Spleen (tissue), 11 donors: Measurements from ENCODE around the gene RPTOR. TPM values are rescaled to one million over a fixed set of nuclear protein-coding genes. Genes with fewer than 3 reads are reported as not detected.
"Not testable (repeated sequence)": the region's sequence is repeated elsewhere in the genome, so short reads cannot be mapped to it uniquely, and the experiment has no call there.

ENCODE experiments used
- DNase-seq: peaks from one replicate; pipeline ENCODE4 v3.0.0-alpha.2; 2020
- H3K27ac ChIP-seq, 8 donors: fragments of 200-600 bp; sonication (generic) in 7 of 8; 1 replicate in 4 of 8; 2 replicates in 4 of 8; pipeline versions ENCODE4 v1.5.0 to v1.8.0; 2016 to 2021; ENCODE audit warnings: inconsistent platforms in 4 of 8, mild to moderate bottlenecking in 4 of 8, moderate library complexity in 1 of 8
- H3K27me3 ChIP-seq, 7 donors: fragments of 200-600 bp; sonication (generic) in 6 of 7; replicated peaks in 1 of 7; 1 replicate in 4 of 7; 2 replicates in 3 of 7; pipeline versions ENCODE4 v1.5.0 to v1.8.0; 2016 to 2021; ENCODE audit warnings: inconsistent platforms in 3 of 7, mild to moderate bottlenecking in 1 of 7
- H3K36me3 ChIP-seq, 6 donors: fragments of 200-600 bp; sonication (generic) in 5 of 6; 1 replicate in 4 of 6; 2 replicates in 2 of 6; pipeline versions ENCODE4 v1.5.0 to v1.8.0; 2016 to 2021; ENCODE audit warnings: inconsistent platforms in 2 of 6
- H3K4me1 ChIP-seq, 6 donors: fragments of 200-600 bp; sonication (generic) in 5 of 6; 1 replicate in 3 of 6; 2 replicates in 3 of 6; pipeline versions ENCODE4 v1.5.0 to v1.8.0; 2016 to 2021; ENCODE audit warnings: inconsistent platforms in 3 of 6
- H3K4me3 ChIP-seq, 8 donors: fragments of 200-600 bp; sonication (generic) in 7 of 8; 1 replicate in 4 of 8; 2 replicates in 4 of 8; pipeline versions ENCODE4 v1.5.0 to v1.8.0; 2016 to 2021; ENCODE audit warnings: inconsistent platforms in 4 of 8, mild to moderate bottlenecking in 4 of 8, moderate library complexity in 2 of 8
- H3K9me3 ChIP-seq, 8 donors: fragments of 200-600 bp; sonication (generic) in 7 of 8; 1 replicate in 4 of 8; 2 replicates in 4 of 8; pipeline versions ENCODE4 v1.5.0 to v1.8.0; 2016 to 2021; ENCODE audit warnings: inconsistent platforms in 4 of 8
- POLR2A ChIP-seq, 3 donors: fragments of 450-650 bp; IDR thresholded peaks; one replicate each; pipeline ENCODE4 v1.5.1; 2017; ENCODE audit warnings: antibody characterized with exemption in 3 of 3, mild to moderate bottlenecking in 1 of 3
- POLR2AphosphoS5 ChIP-seq, 3 donors: sonication (generic); formaldehyde crosslinking; IDR thresholded peaks; one replicate each; pipeline ENCODE4 v1.5.1; 2017; ENCODE audit warnings: antibody characterized with exemption in 3 of 3
- WGBS, 5 donors: extraction: QIAGEN DNeasy Blood & Tissue Kit in 3 of 5; methylation state at CpG; one replicate each; pipeline versions ENCODE4 v1.1.5 to v1.1.7; 2013 to 2018; 5-methylcytosine and 5-hydroxymethylcytosine counted together
- intact Hi-C: fragments of 100-400 bp; cut with DNase I; formaldehyde crosslinking; loops from one replicate; pipeline ENCODE4 v1.15.0; 2023; ENCODE audit warnings: low total_unique reads
- polyA plus RNA-seq, 3 donors: library from polyadenylated mRNA; stranded (reverse); fragments of 200-250 nt; gene quantifications; one replicate each; pipeline ENCODE4 v1.2.1, GENCODE V29; 2013
- total RNA-seq, 7 donors: library from RNA; depleted of rRNA in 3 of 7; stranded (reverse); fragments of >200 nt in 3 of 7; fragmentation: NEBNext Ultra II Directional in 4 of 7; extraction: Animal tissue kit (Norgen Biotek cat#: 25700) in 4 of 7; gene quantifications; one replicate each; pipeline versions ENCODE4 v1.1.0 to v1.2.1, GENCODE V29; 2016 to 2021
- TF ChIP-seq, protein P1 (sequence below), 11 experiments: fragments of 200-600 bp in 7 of 11; fragments of 450-650 bp in 4 of 11; sonication (generic) in 4 of 11; IDR thresholded peaks in 8 of 11; conservative IDR thresholded peaks in 3 of 11; 1 replicate in 7 of 11; 2 replicates in 4 of 11; pipeline versions ENCODE4 v1.4.0 to v1.8.0; 2016 to 2021; ENCODE audit warnings: antibody characterized with exemption in 11 of 11, inconsistent platforms in 4 of 11, mild to moderate bottlenecking in 1 of 11
- donor health status: healthy with polysubstance abuse.
- donor health status: DM: no; HTN: no; CAD: no; lungs with moderate emphysema.
- donor health status: DM: no; HTN: no; CAD: no.
- donor health status: Bipolar disorder and iron deficiency.
- donor health status: healthy.
- donor health status: DM: no; HTN: no; CAD: no.
- donor health status: DM: yes; HTN: yes; CAD: no.

Gene RPTOR
- total and polyA plus RNA-seq, 10 donors, result 3.1 to 61.2 (median 40.7) TPM

DNA sequence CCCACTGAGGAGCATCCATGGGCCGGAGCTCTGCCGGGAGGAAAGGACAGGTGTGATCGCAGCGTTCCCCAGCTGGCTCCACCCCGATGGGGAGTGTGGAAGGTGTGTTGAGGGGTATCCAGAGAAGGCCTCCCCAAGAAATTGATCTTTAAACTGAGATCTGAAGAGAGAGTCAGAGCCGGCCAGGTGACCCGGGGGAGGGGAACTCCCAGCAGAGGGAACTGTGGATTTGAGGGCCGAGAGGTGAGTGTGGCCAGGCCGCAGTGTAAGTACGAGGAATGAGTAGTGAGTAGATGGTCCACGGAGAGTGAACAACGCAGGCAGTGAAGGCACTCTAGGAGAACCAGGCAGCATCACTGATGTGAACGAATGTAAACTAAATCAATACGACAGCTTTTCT is 80.2 kb downstream of the RPTOR start:
- Histone ChIP-seq H3K27ac (no peak overlapping the region), H3K9me3 (no peaks in the 10 kb centered on the region), H3K4me3 (no peak overlapping the region), H3K27me3 (no peaks in the 10 kb centered on the region), H3K36me3 (peaks cover 0 to 29% (median 11%) of the 10 kb centered on the region in 6 donors), H3K4me1 (peaks cover 0 to 18% (median 9%) of the 10 kb centered on the region in 6 donors)
- DNase-seq, result no peak
- TF ChIP-seq POLR2A (IDR thresholded peaks at IDR 0.05), result no peak
- TF ChIP-seq POLR2AphosphoS5 (IDR thresholded peaks at IDR 0.05), result no peak
- TF ChIP-seq, protein P1, sequence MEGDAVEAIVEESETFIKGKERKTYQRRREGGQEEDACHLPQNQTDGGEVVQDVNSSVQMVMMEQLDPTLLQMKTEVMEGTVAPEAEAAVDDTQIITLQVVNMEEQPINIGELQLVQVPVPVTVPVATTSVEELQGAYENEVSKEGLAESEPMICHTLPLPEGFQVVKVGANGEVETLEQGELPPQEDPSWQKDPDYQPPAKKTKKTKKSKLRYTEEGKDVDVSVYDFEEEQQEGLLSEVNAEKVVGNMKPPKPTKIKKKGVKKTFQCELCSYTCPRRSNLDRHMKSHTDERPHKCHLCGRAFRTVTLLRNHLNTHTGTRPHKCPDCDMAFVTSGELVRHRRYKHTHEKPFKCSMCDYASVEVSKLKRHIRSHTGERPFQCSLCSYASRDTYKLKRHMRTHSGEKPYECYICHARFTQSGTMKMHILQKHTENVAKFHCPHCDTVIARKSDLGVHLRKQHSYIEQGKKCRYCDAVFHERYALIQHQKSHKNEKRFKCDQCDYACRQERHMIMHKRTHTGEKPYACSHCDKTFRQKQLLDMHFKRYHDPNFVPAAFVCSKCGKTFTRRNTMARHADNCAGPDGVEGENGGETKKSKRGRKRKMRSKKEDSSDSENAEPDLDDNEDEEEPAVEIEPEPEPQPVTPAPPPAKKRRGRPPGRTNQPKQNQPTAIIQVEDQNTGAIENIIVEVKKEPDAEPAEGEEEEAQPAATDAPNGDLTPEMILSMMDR (IDR thresholded peaks at IDR 0.05 in 8 of 11, conservative IDR thresholded peaks at IDR 0.05 in 3 of 11), result no peak
- WGBS, 5 donors, result 92 to 97% (median 94%) methylated on average over 14 of the region's 14 CpGs
- intact Hi-C loops, result no loop called here

DNA sequence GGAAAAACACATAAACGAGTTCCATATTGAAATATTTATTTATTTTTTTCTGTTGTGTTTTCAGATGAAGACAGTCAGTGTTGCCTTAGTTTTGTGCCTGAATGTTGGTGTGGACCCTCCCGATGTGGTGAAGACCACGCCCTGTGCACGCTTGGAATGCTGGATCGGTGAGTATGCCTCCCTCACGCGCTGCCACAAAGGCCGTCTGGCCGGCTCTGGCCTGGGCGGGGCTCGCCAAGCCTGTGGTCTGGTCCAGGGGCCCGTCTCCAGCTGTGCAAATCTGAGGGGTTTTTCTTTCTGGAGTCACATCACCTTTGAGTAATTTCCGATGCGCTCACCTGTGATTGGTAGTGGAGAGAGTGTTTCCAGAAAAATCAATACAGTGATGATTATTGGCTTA is 81.0 kb downstream of the RPTOR start:
- DNase-seq, result no peak
- intact Hi-C loops, result no loop called here
- Histone ChIP-seq H3K4me3 (no peak overlapping the region), H3K4me1 (peaks cover 0 to 17% (median 9%) of the 10 kb centered on the region in 6 donors), H3K27me3 (no peaks in the 10 kb centered on the region), H3K9me3 (no peaks in the 10 kb centered on the region), H3K27ac (no peak overlapping the region), H3K36me3 (peaks cover 0 to 29% (median 11%) of the 10 kb centered on the region in 6 donors)
- no peak for TF ChIP-seq POLR2AphosphoS5 (IDR thresholded peaks at IDR 0.05)
- TF ChIP-seq, protein P1 (IDR thresholded peaks at IDR 0.05 in 8 of 11, conservative IDR thresholded peaks at IDR 0.05 in 3 of 11), result no peak
- TF ChIP-seq POLR2A (IDR thresholded peaks at IDR 0.05), result no peak
- WGBS, 5 donors, result 93 to 98% (median 97%) methylated on average over 14 of the region's 14 CpGs

DNA sequence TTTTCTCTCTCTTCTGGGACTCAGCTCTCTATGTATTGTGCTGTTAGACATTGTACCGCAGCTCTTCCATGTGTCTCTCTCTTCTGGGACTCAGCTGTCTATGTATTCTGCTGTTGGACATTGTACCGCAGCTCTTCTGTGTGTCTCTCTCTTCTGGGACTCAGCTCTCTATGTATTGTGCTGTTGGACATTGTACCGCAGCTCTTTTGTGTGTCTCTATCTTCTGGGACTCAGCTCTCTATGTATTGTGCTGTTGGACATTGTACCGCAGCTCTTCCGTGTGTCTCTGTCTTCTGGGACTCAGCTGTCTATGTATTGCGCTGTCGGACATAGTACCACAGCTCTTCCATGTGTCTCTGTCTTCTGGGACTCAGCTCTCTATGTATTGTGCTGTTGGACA is 84.2 kb downstream of the RPTOR start:
- H3K27ac ChIP-seq, H3K4me3 ChIP-seq, H3K27me3 ChIP-seq, DNase-seq, H3K9me3 ChIP-seq, intact Hi-C loops, H3K4me1 ChIP-seq: not testable (repeated sequence)
- H3K36me3 ChIP-seq, result peaks cover 0 to 29% (median 11%) of the 10 kb centered on the region in 6 donors
- WGBS, 5 donors, result 89 to 96% (median 92%) methylated on average over 7 of the region's 7 CpGs

DNA sequence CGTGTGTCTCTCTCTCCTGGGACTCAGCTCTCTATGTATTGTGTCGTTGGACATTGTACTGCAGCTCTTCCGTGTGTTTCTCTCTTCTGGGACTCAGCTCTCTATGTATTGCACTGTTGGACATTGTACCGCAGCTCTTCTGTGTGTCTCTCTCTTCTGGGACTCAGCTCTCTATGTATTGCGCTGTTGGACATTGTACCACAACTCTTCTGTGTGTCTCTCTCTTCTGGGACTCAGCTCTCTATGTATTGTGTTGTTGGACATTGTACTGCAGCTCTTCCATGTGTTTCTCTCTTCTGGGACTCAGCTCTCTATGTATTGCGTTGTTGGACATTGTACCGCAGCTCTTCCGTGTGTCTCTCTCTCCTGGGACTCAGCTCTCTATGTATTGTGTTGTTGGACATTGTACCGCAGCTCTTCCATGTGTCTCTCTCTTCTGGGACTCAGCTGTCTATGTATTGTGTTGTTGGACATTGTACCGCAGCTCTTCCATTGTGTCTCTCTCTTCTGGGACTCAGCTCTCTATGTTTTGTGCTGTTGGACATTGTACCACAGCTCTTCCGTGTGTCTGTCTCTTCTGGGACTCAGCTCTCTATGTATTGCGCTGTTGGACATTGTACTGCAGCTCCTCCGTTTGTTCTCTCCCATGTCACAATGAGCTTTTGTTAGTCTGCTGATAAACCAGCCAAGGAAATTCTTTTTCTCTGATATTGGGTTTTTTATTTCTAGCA is 84.8 kb downstream of the RPTOR start:
- 89 to 95% (median 90%) methylated on average over 13 of the region's 13 CpGs for WGBS, 5 donors
- Histone ChIP-seq H3K27me3 (no peaks in the 10 kb centered on the region), H3K27ac (no peak overlapping the region), H3K36me3 (peaks cover 0 to 29% (median 11%) of the 10 kb centered on the region in 6 donors), H3K9me3 (no peaks in the 10 kb centered on the region), H3K4me1 (peaks cover 0 to 9% (median 0%) of the 10 kb centered on the region in 6 donors), H3K4me3 (no peak overlapping the region)
- TF ChIP-seq POLR2AphosphoS5 (IDR thresholded peaks at IDR 0.05) (no peak), POLR2A (IDR thresholded peaks at IDR 0.05) (no peak)
- intact Hi-C loops, result no loop called here
- no peak for DNase-seq

DNA sequence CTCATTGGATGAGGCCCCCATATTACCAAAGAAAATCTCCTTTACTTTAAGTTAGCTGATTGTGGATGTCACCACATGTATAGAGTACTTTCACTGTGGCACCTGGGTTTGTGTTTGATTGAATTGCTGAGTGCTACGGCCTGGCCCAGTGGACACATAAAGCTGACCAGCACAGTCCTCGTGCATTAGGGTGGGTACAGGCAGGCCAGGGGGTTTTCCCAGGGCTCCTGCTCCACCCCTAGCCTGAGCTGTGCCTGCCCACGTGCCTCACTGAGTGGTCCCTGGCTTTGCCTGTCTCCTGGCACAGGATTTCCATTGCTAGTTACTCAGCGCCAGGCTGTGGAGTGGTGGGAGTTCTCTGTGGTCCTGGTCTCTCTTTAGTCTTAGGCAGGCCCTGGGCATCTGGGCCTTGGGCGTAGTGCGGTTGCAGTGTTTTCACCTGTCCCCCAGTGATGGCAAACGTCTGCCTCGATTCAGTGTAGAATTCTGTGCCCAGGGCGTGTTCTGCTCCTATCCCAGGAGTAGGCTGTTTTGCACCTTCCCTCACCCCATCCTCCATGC is 86.0 kb downstream of the RPTOR start:
- H3K27ac ChIP-seq, result no peak overlapping the region
- DNase-seq, result no peak

More for the DNA sequence above, 86.0 kb downstream of the RPTOR start:
- peaks cover 0 to 25% (median 9%) of the 10 kb centered on the region in 6 donors for H3K36me3 ChIP-seq
- H3K27me3 ChIP-seq, result no peaks in the 10 kb centered on the region
- H3K4me1 ChIP-seq, result peaks cover 0 to 12% (median 0%) of the 10 kb centered on the region in 6 donors
- TF ChIP-seq, protein P1 (IDR thresholded peaks at IDR 0.05 in 8 of 11, conservative IDR thresholded peaks at IDR 0.05 in 3 of 11), result no peak
- TF ChIP-seq POLR2AphosphoS5 (IDR thresholded peaks at IDR 0.05) (no peak), POLR2A (IDR thresholded peaks at IDR 0.05) (no peak)
- H3K9me3 ChIP-seq, result no peaks in the 10 kb centered on the region
- no peak overlapping the region for H3K4me3 ChIP-seq
- intact Hi-C loops, result no loop called here
- WGBS, 5 donors, result 90 to 95% (median 93%) methylated on average over 9 of the region's 9 CpGs
